ENCODE measurements around the gene ADRA1B.

ADRA1B gene

GRCh38 chr5:160021831-160022446 is 105.7 kb downstream of the ADRA1B start:
- DNase-seq = peak; percentile 1 to 11

Data from bone marrow (tissue), 2 donors.